Type B pancreatic cell (in vitro differentiated cells): ENCODE data around the gene GNA14. TPM values are rescaled to one million over a fixed set of nuclear protein-coding genes. Genes with fewer than 3 reads are reported as not detected.

Experiments
- DNase-seq: peaks from one replicate; pipeline ENCODE4 v3.0.0; 2021; ENCODE audit warnings: mixed read lengths; ENCODE audit not compliant: unreplicated experiment; ENCODE audit errors: extremely low spot score
- H3K27ac Mint-ChIP-seq: 2 replicates; pipeline ENCODE4 v1.8.0; 2021; ENCODE audit warnings: mild to moderate bottlenecking, mixed read lengths
- H3K27me3 Mint-ChIP-seq: 2 replicates; pipeline ENCODE4 v1.8.0; 2021; ENCODE audit warnings: mixed read lengths
- H3K36me3 Mint-ChIP-seq: 2 replicates; pipeline ENCODE4 v1.8.0; 2021; ENCODE audit warnings: mixed read lengths
- H3K4me1 Mint-ChIP-seq: one replicate; pipeline ENCODE4 v1.8.0; 2021; ENCODE audit warnings: mixed read lengths; ENCODE audit not compliant: unreplicated experiment
- H3K4me3 Mint-ChIP-seq: 2 replicates; pipeline ENCODE4 v1.8.0; 2021; ENCODE audit warnings: mild to moderate bottlenecking, mixed read lengths
- H3K9me3 Mint-ChIP-seq: 2 replicates; pipeline ENCODE4 v1.8.0; 2021; ENCODE audit warnings: mixed read lengths
- total RNA-seq: library from RNA; stranded (reverse); gene quantifications from 2 replicates; pipeline ENCODE4 v1.2.1, GENCODE V29; 2021; ENCODE audit warnings: low replicate concordance
- TF ChIP-seq, protein P1 (sequence below): fragments of 200-600 bp; sonication (generic); conservative IDR thresholded peaks from 2 replicates; pipeline ENCODE4 v1.5.0; 2021; ENCODE audit warnings: antibody characterized with exemption, mild to moderate bottlenecking

The GNA14 gene
- total RNA-seq, 1 donor from 2014 or later = not detected

DNA sequence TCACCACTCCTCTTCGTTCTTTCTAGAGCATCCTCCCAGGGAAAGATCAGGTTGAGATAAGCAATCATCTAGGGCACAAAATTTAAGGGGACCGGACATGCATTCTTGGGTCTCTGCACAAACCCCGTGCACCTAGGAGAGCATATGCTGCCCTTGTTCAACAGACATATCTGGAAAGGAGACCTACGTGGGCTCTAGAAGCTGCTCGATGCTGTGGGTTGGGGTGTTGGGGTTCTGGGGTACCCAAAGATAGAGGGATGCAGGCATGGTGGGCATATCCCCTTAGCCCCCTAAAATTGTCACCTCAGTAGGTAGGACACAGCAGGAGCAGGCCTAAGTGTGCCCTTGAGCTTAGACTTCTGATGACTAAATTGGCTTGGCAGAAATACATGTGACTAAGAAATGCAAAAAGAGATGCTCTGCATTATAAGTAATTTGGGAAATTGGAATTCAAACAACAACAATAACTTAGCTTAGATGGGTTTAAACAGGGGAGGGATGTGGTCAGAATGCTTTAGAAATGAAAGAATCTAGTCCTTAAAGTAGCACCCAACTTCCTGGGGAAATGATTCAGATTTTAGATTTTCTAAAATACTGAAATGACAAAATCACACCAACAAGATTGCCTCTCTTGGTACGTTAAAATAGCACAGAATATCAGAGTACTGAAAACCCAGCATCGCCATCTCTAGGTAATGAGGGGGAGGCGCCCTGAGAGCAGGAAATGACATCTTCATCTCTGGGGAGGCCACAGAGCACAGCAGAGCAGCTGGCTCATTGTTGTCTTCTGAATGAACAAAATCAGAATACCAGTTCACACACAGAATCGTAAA lies 172.3 kb downstream of the GNA14 start:
- no peaks in the 10 kb centered on the region for H3K27me3 Mint-ChIP-seq
- no peaks in the 10 kb centered on the region for H3K36me3 Mint-ChIP-seq
- peaks cover 10% of the 10 kb centered on the region for H3K9me3 Mint-ChIP-seq
- TF ChIP-seq, protein P1, sequence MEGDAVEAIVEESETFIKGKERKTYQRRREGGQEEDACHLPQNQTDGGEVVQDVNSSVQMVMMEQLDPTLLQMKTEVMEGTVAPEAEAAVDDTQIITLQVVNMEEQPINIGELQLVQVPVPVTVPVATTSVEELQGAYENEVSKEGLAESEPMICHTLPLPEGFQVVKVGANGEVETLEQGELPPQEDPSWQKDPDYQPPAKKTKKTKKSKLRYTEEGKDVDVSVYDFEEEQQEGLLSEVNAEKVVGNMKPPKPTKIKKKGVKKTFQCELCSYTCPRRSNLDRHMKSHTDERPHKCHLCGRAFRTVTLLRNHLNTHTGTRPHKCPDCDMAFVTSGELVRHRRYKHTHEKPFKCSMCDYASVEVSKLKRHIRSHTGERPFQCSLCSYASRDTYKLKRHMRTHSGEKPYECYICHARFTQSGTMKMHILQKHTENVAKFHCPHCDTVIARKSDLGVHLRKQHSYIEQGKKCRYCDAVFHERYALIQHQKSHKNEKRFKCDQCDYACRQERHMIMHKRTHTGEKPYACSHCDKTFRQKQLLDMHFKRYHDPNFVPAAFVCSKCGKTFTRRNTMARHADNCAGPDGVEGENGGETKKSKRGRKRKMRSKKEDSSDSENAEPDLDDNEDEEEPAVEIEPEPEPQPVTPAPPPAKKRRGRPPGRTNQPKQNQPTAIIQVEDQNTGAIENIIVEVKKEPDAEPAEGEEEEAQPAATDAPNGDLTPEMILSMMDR = no peak
- no peak for DNase-seq
- no peak overlapping the region for H3K4me3 Mint-ChIP-seq
- H3K27ac Mint-ChIP-seq = no peak overlapping the region
- peaks cover 4% of the 10 kb centered on the region for H3K4me1 Mint-ChIP-seq

DNA sequence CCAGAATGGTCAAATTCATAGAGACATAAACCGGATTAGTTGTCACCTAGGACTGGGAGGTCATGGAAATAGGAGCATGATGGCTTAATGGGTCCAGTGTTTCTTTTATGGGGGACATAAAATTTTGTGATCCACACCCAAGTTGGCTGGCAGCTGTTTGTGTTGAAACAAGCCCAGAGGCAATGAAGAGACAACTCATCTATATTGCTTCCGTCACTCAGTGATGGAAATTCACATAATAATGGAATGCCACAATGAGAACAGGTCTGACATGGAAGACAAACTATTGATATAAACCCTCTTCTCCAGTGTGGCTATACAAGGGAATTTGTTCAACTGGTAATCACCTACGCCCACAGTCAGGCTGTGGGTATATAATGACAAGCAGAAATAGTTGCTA lies 173.2 kb downstream of the GNA14 start:
- Mint-ChIP-seq H3K27ac (no peak overlapping the region), H3K27me3 (no peaks in the 10 kb centered on the region), H3K4me1 (peaks cover 4% of the 10 kb centered on the region), H3K9me3 (peaks cover 10% of the 10 kb centered on the region), H3K36me3 (no peaks in the 10 kb centered on the region), H3K4me3 (no peak overlapping the region)
- TF ChIP-seq, protein P1 = no peak
- no peak for DNase-seq

DNA sequence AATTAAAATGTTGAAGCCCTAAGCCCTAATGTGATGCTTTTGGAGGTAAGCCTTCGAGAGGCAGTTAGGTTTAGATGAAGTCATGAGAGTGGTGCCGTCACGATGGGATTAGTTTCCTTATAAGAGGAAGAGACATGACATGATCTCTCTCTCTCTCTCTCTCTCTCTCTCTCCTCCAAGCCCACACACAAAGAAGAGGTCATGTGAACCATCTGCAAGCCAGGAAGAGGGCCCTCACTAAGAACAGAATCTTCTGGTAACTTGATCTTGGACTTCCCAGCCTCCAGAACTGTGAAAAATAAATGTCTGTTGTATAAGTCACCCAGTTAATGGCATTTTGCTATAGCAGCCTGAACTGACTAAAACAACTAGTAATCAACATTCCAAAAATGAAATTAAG lies 175.5 kb downstream of the GNA14 start:
- Mint-ChIP-seq H3K27ac (no peak overlapping the region), H3K4me3 (no peak overlapping the region)
- TF ChIP-seq, protein P1 = no peak

DNA sequence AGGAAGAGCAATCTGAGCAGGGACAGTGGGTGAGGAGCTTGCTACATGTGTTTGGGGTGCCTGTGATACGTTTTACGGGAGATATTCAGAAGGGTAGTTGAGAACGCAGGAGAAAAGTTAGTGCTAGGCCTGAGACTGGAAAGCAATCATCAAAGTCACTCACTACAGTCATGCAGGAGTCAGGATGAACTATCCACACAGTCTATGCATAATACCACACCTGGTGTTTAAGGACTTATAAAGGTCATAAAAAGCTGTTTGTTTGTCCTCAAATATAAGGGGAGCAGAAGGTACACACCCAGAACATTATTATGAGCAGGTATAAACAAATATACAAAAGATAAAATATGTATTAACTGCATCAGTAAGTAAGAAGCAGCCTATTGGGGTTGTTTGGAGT lies 176.6 kb downstream of the GNA14 start:
- DNase-seq = no peak
- no peak overlapping the region for H3K4me3 Mint-ChIP-seq

More for the DNA sequence above, 175.5 kb downstream of the GNA14 start:
- H3K27me3 Mint-ChIP-seq = peaks cover 4% of the 10 kb centered on the region
- no peak for DNase-seq
- no peaks in the 10 kb centered on the region for H3K36me3 Mint-ChIP-seq
- peaks cover 10% of the 10 kb centered on the region for H3K9me3 Mint-ChIP-seq
- peaks cover 4% of the 10 kb centered on the region for H3K4me1 Mint-ChIP-seq

DNA sequence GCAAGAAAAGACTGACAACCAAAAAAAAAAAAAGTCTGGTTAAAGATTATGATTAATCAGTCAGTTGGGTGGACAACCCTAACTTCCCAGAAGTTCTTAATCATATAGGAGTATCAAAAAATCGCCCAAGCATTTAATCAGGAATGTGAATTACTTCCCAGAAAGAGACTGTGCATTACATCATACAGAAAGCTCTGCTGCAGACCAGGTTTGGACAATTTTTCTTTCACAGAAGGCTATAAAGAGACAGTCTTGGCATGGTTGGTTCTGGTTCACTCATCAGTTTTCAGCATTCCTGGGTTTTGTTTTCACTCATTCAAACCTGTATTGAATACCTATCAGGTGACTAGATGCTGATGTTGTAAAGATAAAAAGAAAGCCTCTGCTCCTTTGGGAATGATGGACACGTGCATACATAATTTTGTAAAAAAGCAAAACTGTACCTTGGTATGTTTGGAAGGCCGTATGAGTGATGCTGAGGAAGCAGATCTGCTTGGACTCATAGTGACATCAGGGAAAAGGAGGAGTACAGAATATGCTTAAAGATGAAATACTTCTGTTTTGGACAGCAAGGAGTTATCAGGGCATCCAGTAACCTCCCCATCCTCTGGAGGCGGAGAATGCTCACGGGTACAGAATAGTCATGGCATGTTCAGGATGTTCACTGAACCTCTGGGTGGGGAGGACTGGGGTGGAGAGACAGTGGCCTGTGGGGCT lies 178.4 kb downstream of the GNA14 start:
- Mint-ChIP-seq H3K4me1 (peaks cover 2% of the 10 kb centered on the region), H3K9me3 (peaks cover 9% of the 10 kb centered on the region), H3K36me3 (no peaks in the 10 kb centered on the region), H3K27me3 (peaks cover 4% of the 10 kb centered on the region), H3K4me3 (no peak overlapping the region), H3K27ac (no peak overlapping the region)
- TF ChIP-seq, protein P1 = no peak
- no peak for DNase-seq

More for the DNA sequence above, 176.6 kb downstream of the GNA14 start:
- H3K9me3 Mint-ChIP-seq = peaks cover 10% of the 10 kb centered on the region
- peaks cover 4% of the 10 kb centered on the region for H3K27me3 Mint-ChIP-seq
- H3K36me3 Mint-ChIP-seq = no peaks in the 10 kb centered on the region
- H3K27ac Mint-ChIP-seq = no peak overlapping the region
- TF ChIP-seq, protein P1 = no peak
- peaks cover 4% of the 10 kb centered on the region for H3K4me1 Mint-ChIP-seq
